Measurements from ENCODE around the gene PACSIN1. TPM values are rescaled to one million over a fixed set of nuclear protein-coding genes. Genes with fewer than 3 reads are reported as not detected.

Gene PACSIN1
- total and polyA plus RNA-seq, 12 donors = 0.77 to 11.2 (median 5.9) TPM

- Histone ChIP-seq H3K9me3 (peaks cover 0 to 9% (median 2%) of the 10 kb centered on the region in 11 donors), H3K36me3 (no peaks in the 10 kb centered on the region), H3K4me3 (no peak overlapping the region), H3K4me1 (no peaks in the 10 kb centered on the region), H3K27me3 (peaks cover 0 to 3% (median 0%) of the 10 kb centered on the region in 7 donors), H3K27ac (no peak overlapping the region)
- 90 to 93% methylated on average over 3 of the region's 3 CpGs for WGBS, 2 donors
- no peak for TF ChIP-seq CTCF (IDR thresholded peaks at IDR 0.05)
- ATAC-seq (no peak), DNase-seq (no peak)
- intact Hi-C loops (cut with DNase I) = no loop called here
These were observed 29.1 kb downstream of the PACSIN1 start for GRCh38 chr6:34494973-34495372.

GRCh38 chr6:34496103-34496685 is 30.3 kb downstream of the PACSIN1 start:
- no peak overlapping the region for H3K4me3 ChIP-seq
- no peaks in the 10 kb centered on the region for H3K4me1 ChIP-seq
- WGBS, 2 donors = 69 to 78% methylated on average over 9 of the region's 9 CpGs
- H3K27ac ChIP-seq = no peak overlapping the region
- H3K27me3 ChIP-seq = peaks cover 0 to 3% (median 0%) of the 10 kb centered on the region in 7 donors
- no peak for ATAC-seq
- no peak for DNase-seq
- no peak for TF ChIP-seq CTCF (IDR thresholded peaks at IDR 0.05)
- intact Hi-C loops (cut with DNase I) = no loop called here
- H3K9me3 ChIP-seq = peaks cover 0 to 21% (median 9%) of the 10 kb centered on the region in 11 donors
- no peaks in the 10 kb centered on the region for H3K36me3 ChIP-seq

- no peaks in the 10 kb centered on the region for H3K36me3 ChIP-seq
- ATAC-seq = no peak
- 82 to 86% methylated on average over 10 of the region's 10 CpGs for WGBS, 2 donors
- H3K4me1 ChIP-seq = no peaks in the 10 kb centered on the region
- no peak overlapping the region for H3K4me3 ChIP-seq
- no peak for DNase-seq
- H3K27me3 ChIP-seq = peaks cover 0 to 3% (median 0%) of the 10 kb centered on the region in 7 donors
- TF ChIP-seq CTCF (IDR thresholded peaks at IDR 0.05) = no peak
- peaks cover 0 to 30% (median 9%) of the 10 kb centered on the region in 11 donors for H3K9me3 ChIP-seq
- no peak overlapping the region for H3K27ac ChIP-seq
- intact Hi-C loops (cut with DNase I) = no loop called here
These were observed 31.5 kb downstream of the PACSIN1 start for GRCh38 chr6:34497411-34497810.

GRCh38 chr6:34506718-34507117 is 40.8 kb downstream of the PACSIN1 start:
- 59 to 70% methylated on average over 5 of the region's 5 CpGs for WGBS, 2 donors
- Histone ChIP-seq H3K4me1 (no peaks in the 10 kb centered on the region), H3K4me3 (no peak overlapping the region), H3K27me3 (no peaks in the 10 kb centered on the region), H3K9me3 (peaks cover 0 to 27% (median 0%) of the 10 kb centered on the region in 11 donors), H3K27ac (no peak overlapping the region), H3K36me3 (no peaks in the 10 kb centered on the region)
- intact Hi-C loops (cut with DNase I) = no loop called here
- ATAC-seq = no peak
- no peak for DNase-seq
- TF ChIP-seq CTCF (IDR thresholded peaks at IDR 0.05) = no peak
